NCI-H2081 treated with DMSO at 0.1 percent for 48 hours (cell line): ENCODE measurements around the gene SLC6A7.
"Not testable (repeated sequence)": the region's sequence is repeated elsewhere in the genome, so short reads cannot be mapped to it uniquely, and the experiment has no call there.

ENCODE experiments used
- DNase-seq: peaks from one replicate; lab custom pipeline; 2025; lab: John Stamatoyannopoulos, UW

SLC6A7 gene

GRCh38 chr5:150219142-150219541 lies 29.3 kb downstream of the SLC6A7 start:
- DNase-seq = no peak

- DNase-seq = no peak
Observed at GRCh38 chr5:150219861-150220260, 30.0 kb downstream of the SLC6A7 start.

- no peak for DNase-seq
Observed at GRCh38 chr5:150221471-150221870, 31.6 kb downstream of the SLC6A7 start.

GRCh38 chr5:150222906-150223305 lies 33.0 kb downstream of the SLC6A7 start:
- no peak for DNase-seq

- DNase-seq = no peak
Observed at GRCh38 chr5:150223474-150223873, 33.6 kb downstream of the SLC6A7 start.

- DNase-seq = no peak
Observed at GRCh38 chr5:150224483-150225027, 34.7 kb downstream of the SLC6A7 start.

- DNase-seq = no peak
Observed at GRCh38 chr5:150227036-150227435, 37.2 kb downstream of the SLC6A7 start.

- DNase-seq = no peak
Observed at GRCh38 chr5:150227606-150228273, 37.9 kb downstream of the SLC6A7 start.

- DNase-seq = no peak
Observed at GRCh38 chr5:150229571-150229970, 39.7 kb downstream of the SLC6A7 start.

- no peak for DNase-seq
Observed at GRCh38 chr5:150230842-150231241, 41.0 kb downstream of the SLC6A7 start.

GRCh38 chr5:150233706-150234105 lies 43.8 kb downstream of the SLC6A7 start:
- not testable (repeated sequence) for DNase-seq

GRCh38 chr5:150234576-150235499 lies 45.0 kb downstream of the SLC6A7 start:
- DNase-seq = no peak

GRCh38 chr5:150235500-150235854 lies 45.6 kb downstream of the SLC6A7 start:
- no peak for DNase-seq

GRCh38 chr5:150236313-150236712 lies 46.5 kb downstream of the SLC6A7 start:
- no peak for DNase-seq

- no peak for DNase-seq
Observed at GRCh38 chr5:150236981-150237754, 47.3 kb downstream of the SLC6A7 start.

- DNase-seq = no peak
Observed at GRCh38 chr5:150238646-150239045, 48.8 kb downstream of the SLC6A7 start.

- DNase-seq = no peak
Observed at GRCh38 chr5:150239099-150239793, 49.4 kb downstream of the SLC6A7 start.

- no peak for DNase-seq
Observed at GRCh38 chr5:150239794-150240122, 49.9 kb downstream of the SLC6A7 start.

- DNase-seq = no peak
Observed at GRCh38 chr5:150241298-150242160, 51.7 kb downstream of the SLC6A7 start.

- DNase-seq = no peak
Observed at GRCh38 chr5:150242251-150242894, 52.5 kb downstream of the SLC6A7 start.
